DMS 273 treated with DMSO at 0.1 percent for 48 hours (cell line): ENCODE data around the gene LYRM4.

Experiments used
- DNase-seq: peaks from one replicate; lab custom pipeline; 2025; lab: John Stamatoyannopoulos, UW

Gene LYRM4

DNA sequence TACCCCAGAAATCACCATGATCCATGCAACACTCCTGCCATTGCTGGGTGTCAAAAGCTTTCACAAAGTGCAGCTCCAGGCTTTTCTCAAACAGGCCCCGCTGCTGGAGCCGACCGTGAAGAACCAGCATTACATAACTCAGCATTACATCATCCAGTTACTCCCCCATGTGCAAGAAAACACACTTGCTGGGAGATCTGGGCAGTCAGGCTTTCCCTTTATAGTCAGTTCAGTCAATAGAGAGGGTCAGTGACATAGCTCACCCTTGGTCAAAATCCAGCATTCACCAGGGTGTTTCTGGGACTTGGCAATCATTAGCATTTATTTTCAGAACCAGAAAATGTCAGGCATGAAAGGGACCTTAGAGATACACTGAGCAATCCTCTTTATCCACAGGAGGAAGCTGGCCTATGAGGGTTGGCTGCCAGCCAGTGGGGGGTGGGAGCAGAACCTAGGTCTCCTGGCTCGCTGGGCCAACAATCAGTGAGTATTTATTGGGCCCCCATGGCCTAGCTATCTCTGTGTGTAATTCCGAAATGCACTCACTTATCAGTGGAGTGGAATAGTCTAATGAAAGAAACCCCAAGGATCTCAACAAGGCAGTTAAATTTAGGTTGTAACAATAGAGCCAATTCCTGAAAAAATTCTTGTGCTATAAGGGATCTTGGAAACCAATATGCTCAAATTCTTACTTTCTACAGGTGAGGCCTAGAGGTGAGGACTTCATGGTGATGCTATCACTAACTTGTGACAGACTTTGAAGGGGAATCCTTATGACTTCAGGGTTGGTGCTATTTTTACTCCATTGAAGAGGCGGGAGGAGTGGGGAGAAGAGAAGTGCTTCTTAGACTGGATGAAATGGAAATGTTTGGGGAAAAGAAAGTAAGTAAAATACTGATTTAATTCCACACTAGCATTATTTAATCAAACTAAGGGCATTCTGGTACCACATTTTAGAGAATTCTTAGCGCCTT is 54.6 kb downstream of the LYRM4 start:
- DNase-seq = no peak

DNA sequence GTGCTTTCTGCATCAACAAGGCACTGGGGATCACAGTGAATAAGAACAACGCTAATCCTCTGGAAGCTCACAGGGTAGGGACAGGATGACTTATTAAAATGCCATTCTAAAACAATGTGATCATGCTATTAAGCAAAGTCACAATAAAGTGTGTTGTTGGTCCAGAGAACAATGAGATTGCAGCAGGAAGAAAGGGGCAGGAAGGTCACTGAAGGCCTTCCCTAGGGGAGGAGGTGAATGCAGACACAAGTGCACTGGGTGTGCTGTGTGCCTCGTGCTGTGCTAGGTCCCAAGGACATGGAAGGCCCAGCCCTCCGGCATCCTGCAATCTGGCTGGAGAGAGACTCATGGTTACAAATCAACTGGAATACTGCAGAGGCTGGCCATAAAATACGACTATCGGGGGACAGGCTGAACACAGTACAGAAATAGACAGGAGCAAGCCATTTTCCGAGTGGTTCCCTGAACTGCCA is 55.7 kb downstream of the LYRM4 start:
- no peak for DNase-seq

- no peak for DNase-seq
These were observed 56.4 kb downstream of the LYRM4 start for GRCh38 chr6:5204376-5204775.

DNA sequence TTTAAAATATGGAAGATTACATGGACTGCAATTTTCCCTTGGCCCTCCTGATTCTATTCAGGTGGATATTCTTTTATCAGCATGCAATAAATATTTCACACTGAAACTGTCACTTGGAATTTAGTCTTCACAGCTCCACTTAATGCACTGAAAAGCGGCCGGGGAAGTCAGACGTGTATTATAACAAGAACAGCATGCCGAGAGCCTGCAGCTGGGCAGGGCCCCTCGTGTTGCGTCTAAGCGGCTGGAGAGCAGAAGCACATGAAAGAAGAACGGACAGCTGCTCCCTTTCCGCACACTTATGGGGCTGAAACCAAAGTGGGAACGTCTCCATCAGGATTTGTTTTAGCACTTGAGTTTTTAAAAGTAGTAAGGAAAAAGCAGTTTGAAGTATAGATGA is 57.2 kb downstream of the LYRM4 start:
- DNase-seq = no peak

DNA sequence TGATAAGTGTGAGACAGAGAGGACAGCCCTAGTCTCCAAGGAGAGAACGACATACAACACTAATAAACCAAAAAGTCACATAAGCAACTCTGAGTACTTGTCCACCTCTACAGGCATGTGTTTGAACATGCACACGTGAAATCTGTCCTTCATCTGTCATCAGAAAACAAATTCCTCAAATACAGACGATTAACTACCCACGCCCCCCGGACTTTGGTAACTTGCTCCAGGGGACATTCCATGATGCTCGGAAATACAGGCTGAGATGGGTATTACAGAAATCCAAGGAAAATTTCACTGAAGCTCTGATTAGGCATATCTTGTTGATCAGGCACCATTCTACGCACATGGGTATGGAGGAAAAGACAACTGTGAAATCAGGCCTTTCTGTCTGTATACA is 57.8 kb downstream of the LYRM4 start:
- no peak for DNase-seq

DNA sequence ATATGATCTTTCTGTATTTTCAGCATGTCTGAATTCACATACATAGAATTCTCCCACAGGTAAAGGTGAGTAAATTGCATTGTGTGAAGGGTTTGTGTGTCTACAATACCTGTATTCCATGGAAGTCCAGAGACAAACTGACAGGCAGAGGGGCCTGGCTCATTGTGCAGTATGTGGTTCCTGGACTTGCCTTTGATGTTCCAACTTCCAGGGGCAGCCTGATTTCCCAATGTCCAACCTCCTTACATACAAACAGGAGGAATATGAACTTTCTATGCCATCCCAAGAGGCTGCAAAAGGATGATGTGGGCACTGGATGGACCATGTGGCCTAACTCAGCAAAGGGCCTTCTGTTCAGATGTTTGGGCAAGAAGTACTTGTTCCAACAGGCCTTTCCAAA is 58.5 kb downstream of the LYRM4 start:
- DNase-seq = no peak

GRCh38 chr6:5201271-5201670 is 59.5 kb downstream of the LYRM4 start:
- no peak for DNase-seq

DNA sequence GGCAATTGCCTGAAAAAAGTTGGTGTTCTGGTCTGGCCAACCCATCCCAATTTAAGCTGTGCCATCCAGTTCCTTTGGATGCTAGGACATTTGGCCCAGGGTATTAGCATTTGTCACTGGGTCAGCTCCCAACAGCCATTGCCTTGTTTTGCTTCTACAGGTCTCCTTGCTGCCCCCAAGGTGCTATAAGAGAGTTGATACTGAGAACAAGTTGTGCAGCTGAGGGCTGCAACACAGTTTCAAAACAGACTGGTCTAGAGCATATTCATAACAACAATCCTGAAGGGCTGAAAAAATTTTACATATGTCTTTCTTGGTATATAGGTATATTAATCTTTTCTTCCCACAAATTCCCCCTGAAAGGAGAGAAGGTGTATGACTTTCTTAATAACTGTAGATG is 61.0 kb downstream of the LYRM4 start:
- DNase-seq = no peak

DNA sequence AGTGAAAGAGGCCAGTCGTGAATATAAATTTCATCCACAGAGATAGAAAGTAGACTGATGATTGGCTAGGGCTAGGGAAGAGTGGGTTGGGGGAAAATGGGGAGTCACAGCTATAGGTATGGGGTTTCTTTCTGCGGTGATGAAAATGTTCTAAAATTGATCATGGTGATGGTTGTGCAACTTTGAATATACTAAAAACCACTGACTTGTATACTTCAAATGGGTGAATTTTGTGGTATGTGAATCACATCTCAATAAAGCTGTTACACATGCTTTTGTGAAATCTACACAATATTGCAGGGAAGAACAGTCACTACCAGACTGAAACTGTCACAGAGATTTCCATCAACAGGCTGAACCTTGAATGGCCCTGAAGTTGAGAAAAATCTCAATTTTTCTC is 61.5 kb downstream of the LYRM4 start:
- no peak for DNase-seq

- DNase-seq = no peak
These were observed 63.7 kb downstream of the LYRM4 start for GRCh38 chr6:5197084-5197483.

GRCh38 chr6:5192135-5192794 is 68.5 kb downstream of the LYRM4 start:
- no peak for DNase-seq

GRCh38 chr6:5191722-5192121 is 69.0 kb downstream of the LYRM4 start:
- DNase-seq = no peak

GRCh38 chr6:5191222-5191621 is 69.5 kb downstream of the LYRM4 start:
- no peak for DNase-seq

GRCh38 chr6:5190507-5190906 is 70.2 kb downstream of the LYRM4 start:
- no peak for DNase-seq

- DNase-seq = no peak
These were observed 72.1 kb downstream of the LYRM4 start for GRCh38 chr6:5188646-5189045.

DNA sequence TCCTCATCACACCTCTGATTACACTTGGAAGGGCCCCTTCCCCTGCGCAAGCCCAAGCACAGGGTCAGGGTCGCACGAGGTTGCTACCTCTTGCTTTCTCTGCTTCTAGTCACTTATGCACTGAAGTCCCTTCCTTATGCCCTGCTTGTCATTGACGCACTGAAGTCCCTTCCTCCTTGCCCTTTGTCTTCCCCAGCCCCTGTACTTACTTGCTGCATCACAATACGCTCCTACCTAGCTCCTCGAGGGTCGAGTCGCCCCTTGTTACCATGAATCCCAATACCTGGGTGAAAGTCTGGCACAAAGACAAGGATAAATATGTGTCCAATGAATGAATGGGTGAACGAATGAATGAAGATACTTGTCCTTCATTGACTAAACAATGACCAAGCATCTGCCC is 75.9 kb downstream of the LYRM4 start:
- no peak for DNase-seq

DNA sequence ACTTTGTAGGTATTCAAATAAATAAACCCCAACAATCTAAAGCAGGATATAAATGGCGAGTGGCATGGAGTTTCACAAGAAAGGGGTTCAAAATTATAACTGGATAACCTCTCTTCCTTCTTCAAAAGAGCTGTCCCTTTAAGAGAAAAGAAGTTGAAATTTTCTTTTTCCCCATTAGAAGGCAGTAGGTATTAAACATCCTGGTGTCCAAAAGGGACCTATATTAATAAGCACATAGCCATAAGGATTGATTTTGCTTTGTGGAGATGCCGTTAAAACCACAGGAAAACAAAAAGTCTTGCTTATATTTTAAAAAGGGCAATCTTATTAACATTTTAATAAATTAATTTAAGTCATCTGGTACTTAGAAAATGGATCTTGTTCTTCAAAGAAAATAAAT is 76.5 kb downstream of the LYRM4 start:
- DNase-seq = no peak

DNA sequence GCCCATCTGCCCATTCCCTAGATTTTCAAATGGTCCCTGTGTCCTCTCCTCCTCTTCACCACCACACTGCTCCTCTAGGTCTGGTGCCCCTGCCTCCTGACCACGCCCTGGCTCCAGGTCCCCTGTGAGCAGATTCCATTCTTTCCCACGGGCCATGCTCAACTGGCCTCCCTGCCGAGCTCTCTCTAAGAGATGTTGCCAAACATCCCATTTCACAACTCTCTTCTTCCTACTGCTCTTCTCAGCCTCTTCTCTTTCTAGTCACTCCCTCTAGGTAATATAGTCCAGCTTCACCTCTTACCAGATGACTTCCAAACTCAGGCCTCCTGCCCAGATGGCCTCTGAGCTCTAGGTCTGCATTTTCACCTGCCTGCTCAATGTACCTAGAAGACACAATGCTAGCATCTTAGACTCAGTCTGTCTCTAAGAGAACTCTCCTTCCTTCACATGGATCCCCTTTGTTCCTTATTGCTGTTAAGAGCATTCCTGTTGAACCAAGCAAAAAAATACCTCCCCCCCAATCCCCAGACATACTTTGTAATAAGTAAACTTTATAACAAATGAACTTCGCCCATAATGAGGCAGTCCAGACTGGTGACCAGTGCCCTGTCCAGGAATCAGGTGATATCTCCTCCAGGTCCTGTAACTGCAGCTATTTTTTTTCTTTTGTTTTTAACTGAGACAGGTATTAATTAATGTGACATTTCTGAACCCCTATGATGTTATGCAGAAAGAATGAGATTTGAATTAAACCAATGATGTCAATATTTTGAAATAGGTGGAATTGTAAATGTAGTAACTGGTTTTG is 79.0 kb downstream of the LYRM4 start:
- DNase-seq = no peak

DNA sequence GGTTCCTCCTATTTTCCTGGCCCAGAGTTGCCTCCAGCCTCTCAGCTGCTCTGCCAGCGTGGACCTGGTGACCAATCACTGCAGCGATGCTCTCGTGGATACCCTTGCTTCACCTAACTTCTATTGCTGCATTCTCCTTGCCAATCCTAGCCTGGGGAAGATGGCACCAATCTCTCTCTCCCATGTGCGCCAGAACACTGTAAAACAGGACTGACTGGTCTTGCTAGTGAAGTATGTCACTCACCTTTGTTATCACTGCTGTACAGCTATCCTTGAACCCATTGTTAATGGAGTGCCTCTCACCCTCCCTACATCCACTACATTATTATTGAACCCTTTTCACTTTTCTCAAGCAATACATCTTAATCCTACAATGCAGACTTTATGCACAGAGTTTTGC is 80.1 kb downstream of the LYRM4 start:
- no peak for DNase-seq

- no peak for DNase-seq
These were observed 80.8 kb downstream of the LYRM4 start for GRCh38 chr6:5179917-5180316.

DNA sequence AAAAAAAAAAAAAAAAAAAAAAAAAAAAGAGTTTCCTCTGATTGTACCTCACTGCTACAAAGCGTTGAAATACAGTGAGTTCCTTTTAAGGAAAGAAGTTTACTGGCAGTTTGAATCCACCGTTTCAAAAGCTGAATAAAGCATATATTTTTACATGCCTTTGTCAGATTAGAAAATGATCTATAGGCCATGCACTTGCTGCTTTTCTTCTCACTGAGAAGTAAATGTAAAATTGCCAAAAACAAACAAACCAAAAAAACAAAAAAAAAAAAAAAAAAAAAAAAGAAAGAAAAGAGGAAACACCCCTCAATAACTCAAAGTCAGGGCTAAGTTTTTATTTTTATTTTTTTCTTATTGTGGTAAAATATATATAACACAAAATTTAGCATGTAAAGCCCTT is 81.9 kb downstream of the LYRM4 start:
- DNase-seq = no peak

- DNase-seq = no peak
These were observed 85.1 kb downstream of the LYRM4 start for GRCh38 chr6:5175635-5176034.
